ENCODE measurements around the gene SRPK3.

The SRPK3 gene

DNA sequence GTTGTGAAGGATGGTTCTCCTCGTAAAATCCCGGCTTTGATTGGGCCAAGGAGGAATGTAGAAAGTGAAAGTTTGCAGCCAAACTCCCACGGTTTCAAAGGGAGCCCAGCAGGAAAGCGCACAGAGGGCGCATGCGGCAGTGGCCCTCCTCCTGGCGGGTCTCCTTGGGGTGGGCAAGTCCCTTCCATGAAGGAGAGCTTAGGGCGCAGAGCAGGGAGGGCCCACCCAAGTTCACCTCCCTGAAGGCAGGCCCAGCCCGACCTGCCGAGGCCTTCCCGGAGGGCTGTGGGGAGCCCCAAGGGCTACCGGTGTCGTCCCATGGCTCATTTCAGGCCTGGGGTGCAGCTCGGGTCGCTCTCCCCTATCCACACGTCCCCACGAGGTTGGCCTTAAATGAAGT is 47.5 kb downstream of the SRPK3 start:
- H3K27ac ChIP-seq (ENCODE audit: insufficient read depth in 1 of 2, low read depth in 1 of 2, low read length in 2 of 2, poor library complexity in 1 of 2, severe bottlenecking in 2 of 2) = no peak overlapping the region
- no peaks in the 10 kb centered on the region for H3K36me3 ChIP-seq (ENCODE audit: control insufficient read depth in 4 of 4, insufficient read depth in 4 of 4, low read length in 3 of 4)
- H3K9me3 ChIP-seq (ENCODE audit: control extremely low read depth in 1 of 5, control insufficient read depth in 4 of 5, insufficient read depth in 2 of 5, low read depth in 1 of 5, low read length in 4 of 5) = peaks cover 0 to 25% (median 0%) of the 10 kb centered on the region in 5 experiments
- CTCF ChIA-PET = no interaction called here
- peaks cover 0 to 83% (median 21%) of the 10 kb centered on the region in 5 experiments for H3K27me3 ChIP-seq (replicated peaks in 2 of 5; ENCODE audit: control insufficient read depth in 4 of 5, insufficient read depth in 5 of 5, low read length in 4 of 5)
- DNase-seq = no peak
- POLR2A ChIA-PET = no interaction called here
- WGBS (ENCODE audit: insufficient coverage) = 40% methylated on average over 16 of the region's 17 CpGs
- no peak overlapping the region for H3K4me3 ChIP-seq (ENCODE audit: control insufficient read depth in 1 of 7, extremely low read depth in 1 of 7, insufficient read depth in 4 of 7, low read depth in 2 of 7, low read length in 6 of 7)
- peaks cover 0 to 22% (median 14%) of the 10 kb centered on the region in 4 experiments for H3K4me1 ChIP-seq (ENCODE audit: control extremely low read depth in 1 of 4, control insufficient read depth in 4 of 4, insufficient read depth in 4 of 4, low read length in 3 of 4)

- Histone ChIP-seq H3K4me1 (ENCODE audit: control extremely low read depth in 1 of 4, control insufficient read depth in 4 of 4, insufficient read depth in 4 of 4, low read length in 3 of 4) (peaks cover 0 to 22% (median 13%) of the 10 kb centered on the region in 4 experiments), H3K36me3 (ENCODE audit: control insufficient read depth in 4 of 4, insufficient read depth in 4 of 4, low read length in 3 of 4) (no peaks in the 10 kb centered on the region), H3K27me3 (replicated peaks in 2 of 5; ENCODE audit: control insufficient read depth in 4 of 5, insufficient read depth in 5 of 5, low read length in 4 of 5) (peaks cover 0 to 84% (median 21%) of the 10 kb centered on the region in 5 experiments), H3K27ac (ENCODE audit: insufficient read depth in 1 of 2, low read depth in 1 of 2, low read length in 2 of 2, poor library complexity in 1 of 2, severe bottlenecking in 2 of 2) (no peak overlapping the region), H3K4me3 (ENCODE audit: control insufficient read depth in 1 of 7, extremely low read depth in 1 of 7, insufficient read depth in 4 of 7, low read depth in 2 of 7, low read length in 6 of 7) (no peak overlapping the region), H3K9me3 (ENCODE audit: control extremely low read depth in 1 of 5, control insufficient read depth in 4 of 5, insufficient read depth in 2 of 5, low read depth in 1 of 5, low read length in 4 of 5) (peaks cover 0 to 26% (median 0%) of the 10 kb centered on the region in 5 experiments)
- no peak for DNase-seq
- 22% methylated on average over 33 of the region's 50 CpGs for WGBS (ENCODE audit: insufficient coverage)
- CTCF ChIA-PET = no interaction called here
- POLR2A ChIA-PET = interaction anchor here (0.5 kb wide), 1 partner anchor 144 kb away, joined by 4 read pairs; no protein-coding TSS in a partner anchor
These were observed 48.1 kb downstream of the SRPK3 start for GRCh38 chrX:153828723-153829548.

DNA sequence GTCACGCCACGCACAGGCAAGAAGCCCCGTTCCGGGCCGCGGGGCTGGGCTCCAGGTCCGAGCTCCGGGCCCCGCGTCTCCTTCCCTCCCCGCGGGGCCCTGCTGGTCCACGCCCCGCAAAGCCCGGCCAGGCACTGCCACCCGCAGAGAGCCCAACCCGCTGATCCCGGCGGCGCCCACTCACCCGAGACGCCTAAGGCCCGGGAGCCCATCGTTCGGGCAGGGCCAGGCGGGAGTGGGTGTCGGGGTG is 48.6 kb downstream of the SRPK3 start:
- no peaks in the 10 kb centered on the region for H3K36me3 ChIP-seq (ENCODE audit: control insufficient read depth in 4 of 4, insufficient read depth in 4 of 4, low read length in 3 of 4)
- peaks cover 0 to 26% (median 0%) of the 10 kb centered on the region in 5 experiments for H3K9me3 ChIP-seq (ENCODE audit: control extremely low read depth in 1 of 5, control insufficient read depth in 4 of 5, insufficient read depth in 2 of 5, low read depth in 1 of 5, low read length in 4 of 5)
- no peak for DNase-seq
- ChIA-PET POLR2A (interaction anchor here (0.5 kb wide), 1 partner anchor 145 kb away, joined by 4 read pairs; no protein-coding TSS in a partner anchor), CTCF (no interaction called here)
- peaks cover 0 to 22% (median 12%) of the 10 kb centered on the region in 4 experiments for H3K4me1 ChIP-seq (ENCODE audit: control extremely low read depth in 1 of 4, control insufficient read depth in 4 of 4, insufficient read depth in 4 of 4, low read length in 3 of 4)
- H3K27ac ChIP-seq (ENCODE audit: insufficient read depth in 1 of 2, low read depth in 1 of 2, low read length in 2 of 2, poor library complexity in 1 of 2, severe bottlenecking in 2 of 2) = no peak overlapping the region
- 24% methylated on average over 24 of the region's 27 CpGs for WGBS (ENCODE audit: insufficient coverage)
- H3K27me3 ChIP-seq (replicated peaks in 2 of 5; ENCODE audit: control insufficient read depth in 4 of 5, insufficient read depth in 5 of 5, low read length in 4 of 5) = peaks cover 0 to 82% (median 21%) of the 10 kb centered on the region in 5 experiments
- H3K4me3 ChIP-seq (ENCODE audit: control insufficient read depth in 1 of 7, extremely low read depth in 1 of 7, insufficient read depth in 4 of 7, low read depth in 2 of 7, low read length in 6 of 7) = no peak overlapping the region

- Histone ChIP-seq H3K4me3 (ENCODE audit: control insufficient read depth in 1 of 7, extremely low read depth in 1 of 7, insufficient read depth in 4 of 7, low read depth in 2 of 7, low read length in 6 of 7) (peak within 1 kb of the TSS in 4 of 7 experiments; percentile 8 to 31 (median 17)), H3K27ac (ENCODE audit: insufficient read depth in 1 of 2, low read depth in 1 of 2, low read length in 2 of 2, poor library complexity in 1 of 2, severe bottlenecking in 2 of 2) (no peak within 1 kb of the TSS), H3K9me3 (ENCODE audit: control extremely low read depth in 1 of 5, control insufficient read depth in 4 of 5, insufficient read depth in 2 of 5, low read depth in 1 of 5, low read length in 4 of 5) (peaks cover 0 to 26% (median 0%) of the 10 kb centered on the region in 5 experiments), H3K4me1 (ENCODE audit: control extremely low read depth in 1 of 4, control insufficient read depth in 4 of 4, insufficient read depth in 4 of 4, low read length in 3 of 4) (peaks cover 0 to 22% (median 12%) of the 10 kb centered on the region in 4 experiments), H3K27me3 (replicated peaks in 2 of 5; ENCODE audit: control insufficient read depth in 4 of 5, insufficient read depth in 5 of 5, low read length in 4 of 5) (peaks cover 0 to 83% (median 21%) of the 10 kb centered on the region in 5 experiments), H3K36me3 (ENCODE audit: control insufficient read depth in 4 of 4, insufficient read depth in 4 of 4, low read length in 3 of 4) (no peaks in the 10 kb centered on the region)
- WGBS (ENCODE audit: insufficient coverage) = 17% methylated on average over 74 of the region's 97 CpGs
- DNase-seq = no peak
- CTCF ChIA-PET = no interaction called here
- POLR2A ChIA-PET = no interaction called here
These were observed 49.2 kb downstream of the SRPK3 start, which contains the start of gene PDZD4 for GRCh38 chrX:153829799-153830639. PDZD4 (minus strand) TSS chrX:153830544; CDS start chrX:153830298, 246 bp downstream.

DNA sequence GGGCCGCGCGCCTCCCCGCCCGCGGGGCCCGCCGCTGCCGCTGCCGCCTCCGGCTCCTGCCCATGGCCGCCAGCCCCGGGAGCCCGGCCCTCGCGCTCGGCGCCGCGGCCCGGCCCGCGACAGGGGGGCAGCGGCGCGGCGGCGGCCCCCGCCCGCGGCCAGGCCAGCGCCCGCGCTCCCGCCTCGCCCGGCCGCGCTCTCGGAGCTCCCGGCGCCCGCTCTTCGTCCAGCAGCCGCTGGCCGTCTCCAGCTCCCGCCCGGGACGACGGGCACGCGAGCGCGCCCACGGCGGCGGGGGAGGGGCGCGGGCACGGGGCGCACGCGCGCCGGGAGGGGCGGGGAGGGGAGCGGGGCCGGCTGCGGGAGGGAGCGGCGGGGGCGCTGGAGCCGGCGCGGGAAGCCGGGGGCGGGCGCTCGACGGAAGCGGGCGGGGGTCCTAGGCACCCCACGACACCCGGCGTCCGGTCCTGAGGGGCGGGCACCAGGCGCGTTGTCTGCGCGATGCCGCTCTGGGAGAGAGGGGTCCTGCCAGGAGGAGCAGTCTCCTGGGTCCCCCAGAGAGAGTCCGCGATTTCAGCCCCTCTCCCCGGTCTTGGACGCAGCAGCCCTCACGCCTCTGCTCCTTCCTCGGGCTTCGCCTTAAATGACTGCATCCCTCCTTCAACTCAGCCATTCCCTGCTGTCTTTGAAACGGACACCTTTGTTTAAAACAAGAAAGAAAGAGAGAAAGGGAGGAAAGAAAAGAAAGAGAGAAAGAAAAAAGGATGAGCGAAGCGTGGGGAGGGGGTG is 50.0 kb downstream of the SRPK3 start:
- peaks cover 0 to 22% (median 7%) of the 10 kb centered on the region in 4 experiments for H3K4me1 ChIP-seq (ENCODE audit: control extremely low read depth in 1 of 4, control insufficient read depth in 4 of 4, insufficient read depth in 4 of 4, low read length in 3 of 4)
- ChIA-PET CTCF (no interaction called here), POLR2A (no interaction called here)
- DNase-seq = no peak
- H3K4me3 ChIP-seq (ENCODE audit: control insufficient read depth in 1 of 7, extremely low read depth in 1 of 7, insufficient read depth in 4 of 7, low read depth in 2 of 7, low read length in 6 of 7) = peak overlapping the region in 4 of 7 experiments; percentile 8 to 31 (median 17)
- H3K36me3 ChIP-seq (ENCODE audit: control insufficient read depth in 4 of 4, insufficient read depth in 4 of 4, low read length in 3 of 4) = no peaks in the 10 kb centered on the region
- WGBS (ENCODE audit: insufficient coverage) = 19% methylated on average over 61 of the region's 102 CpGs
- H3K27me3 ChIP-seq (replicated peaks in 2 of 5; ENCODE audit: control insufficient read depth in 4 of 5, insufficient read depth in 5 of 5, low read length in 4 of 5) = peaks cover 0 to 78% (median 17%) of the 10 kb centered on the region in 5 experiments
- no peak overlapping the region for H3K27ac ChIP-seq (ENCODE audit: insufficient read depth in 1 of 2, low read depth in 1 of 2, low read length in 2 of 2, poor library complexity in 1 of 2, severe bottlenecking in 2 of 2)
- peaks cover 0 to 26% (median 0%) of the 10 kb centered on the region in 5 experiments for H3K9me3 ChIP-seq (ENCODE audit: control extremely low read depth in 1 of 5, control insufficient read depth in 4 of 5, insufficient read depth in 2 of 5, low read depth in 1 of 5, low read length in 4 of 5)

GRCh38 chrX:153831429-153832150 is 50.7 kb downstream of the SRPK3 start:
- H3K4me3 ChIP-seq (ENCODE audit: control insufficient read depth in 1 of 7, extremely low read depth in 1 of 7, insufficient read depth in 4 of 7, low read depth in 2 of 7, low read length in 6 of 7) = no peak overlapping the region
- peaks cover 0 to 22% (median 7%) of the 10 kb centered on the region in 4 experiments for H3K4me1 ChIP-seq (ENCODE audit: control extremely low read depth in 1 of 4, control insufficient read depth in 4 of 4, insufficient read depth in 4 of 4, low read length in 3 of 4)
- no peaks in the 10 kb centered on the region for H3K36me3 ChIP-seq (ENCODE audit: control insufficient read depth in 4 of 4, insufficient read depth in 4 of 4, low read length in 3 of 4)
- CTCF ChIA-PET = no interaction called here
- H3K9me3 ChIP-seq (ENCODE audit: control extremely low read depth in 1 of 5, control insufficient read depth in 4 of 5, insufficient read depth in 2 of 5, low read depth in 1 of 5, low read length in 4 of 5) = peaks cover 0 to 26% (median 0%) of the 10 kb centered on the region in 5 experiments
- WGBS (ENCODE audit: insufficient coverage) = 56% methylated on average over 23 of the region's 23 CpGs
- H3K27ac ChIP-seq (ENCODE audit: insufficient read depth in 1 of 2, low read depth in 1 of 2, low read length in 2 of 2, poor library complexity in 1 of 2, severe bottlenecking in 2 of 2) = no peak overlapping the region
- peak in 2 of 3 donors; percentile 27 to 33 for DNase-seq
- H3K27me3 ChIP-seq (replicated peaks in 2 of 5; ENCODE audit: control insufficient read depth in 4 of 5, insufficient read depth in 5 of 5, low read length in 4 of 5) = peaks cover 0 to 74% (median 17%) of the 10 kb centered on the region in 5 experiments
- POLR2A ChIA-PET = no interaction called here
